Osteocyte (in vitro differentiated cells): ENCODE results near the gene PKP2. TPM values are rescaled to one million over a fixed set of nuclear protein-coding genes. Genes with fewer than 3 reads are reported as not detected.

Experiments used
- DNase-seq: peaks from one replicate; pipeline ENCODE4 v3.0.0; 2021; ENCODE audit warnings: mixed read lengths; ENCODE audit not compliant: unreplicated experiment; ENCODE audit errors: extremely low spot score
- H3K27ac Mint-ChIP-seq: one replicate; pipeline ENCODE4 v1.8.0; 2021; ENCODE audit warnings: mild to moderate bottlenecking, mixed read lengths; ENCODE audit not compliant: unreplicated experiment
- H3K27me3 Mint-ChIP-seq: one replicate; pipeline ENCODE4 v1.8.0; 2021; ENCODE audit warnings: mixed read lengths; ENCODE audit not compliant: unreplicated experiment
- H3K36me3 Mint-ChIP-seq: one replicate; pipeline ENCODE4 v1.8.0; 2021; ENCODE audit warnings: mixed read lengths; ENCODE audit not compliant: unreplicated experiment
- H3K4me1 Mint-ChIP-seq: one replicate; pipeline ENCODE4 v1.8.0; 2021; ENCODE audit warnings: mixed read lengths; ENCODE audit not compliant: unreplicated experiment
- H3K4me3 Mint-ChIP-seq: one replicate; pipeline ENCODE4 v1.8.0; 2021; ENCODE audit warnings: mild to moderate bottlenecking, moderate library complexity, mixed read lengths; ENCODE audit not compliant: unreplicated experiment
- H3K9me3 Mint-ChIP-seq: one replicate; pipeline ENCODE4 v1.8.0; 2021; ENCODE audit warnings: mixed read lengths; ENCODE audit not compliant: unreplicated experiment
- long read RNA-seq: library from polyadenylated mRNA; unstranded; transcript quantifications from one replicate; pipeline ENCODE4 v2.0.0, GENCODE V29; 2021
- total RNA-seq: library from RNA; stranded (reverse); gene quantifications from 2 replicates; pipeline ENCODE4 v1.2.1, GENCODE V29; 2021
- TF ChIP-seq, protein P1 (sequence below): fragments of 200-600 bp; sonication (generic); IDR thresholded peaks from 2 replicates; pipeline ENCODE4 v1.5.0; 2021; ENCODE audit warnings: antibody characterized with exemption, mild to moderate bottlenecking, moderate library complexity

Gene PKP2
- total RNA-seq = 2.1 and 3.0 TPM in 2 replicates
- long read RNA-seq, full-length matches to known transcripts = 1 of 2 reads
- long read RNA-seq, partial matches to known transcripts = 1 of 2 reads
- long read RNA-seq, other reads (novel, unspliced or antisense) = 0 of 2 reads

DNA sequence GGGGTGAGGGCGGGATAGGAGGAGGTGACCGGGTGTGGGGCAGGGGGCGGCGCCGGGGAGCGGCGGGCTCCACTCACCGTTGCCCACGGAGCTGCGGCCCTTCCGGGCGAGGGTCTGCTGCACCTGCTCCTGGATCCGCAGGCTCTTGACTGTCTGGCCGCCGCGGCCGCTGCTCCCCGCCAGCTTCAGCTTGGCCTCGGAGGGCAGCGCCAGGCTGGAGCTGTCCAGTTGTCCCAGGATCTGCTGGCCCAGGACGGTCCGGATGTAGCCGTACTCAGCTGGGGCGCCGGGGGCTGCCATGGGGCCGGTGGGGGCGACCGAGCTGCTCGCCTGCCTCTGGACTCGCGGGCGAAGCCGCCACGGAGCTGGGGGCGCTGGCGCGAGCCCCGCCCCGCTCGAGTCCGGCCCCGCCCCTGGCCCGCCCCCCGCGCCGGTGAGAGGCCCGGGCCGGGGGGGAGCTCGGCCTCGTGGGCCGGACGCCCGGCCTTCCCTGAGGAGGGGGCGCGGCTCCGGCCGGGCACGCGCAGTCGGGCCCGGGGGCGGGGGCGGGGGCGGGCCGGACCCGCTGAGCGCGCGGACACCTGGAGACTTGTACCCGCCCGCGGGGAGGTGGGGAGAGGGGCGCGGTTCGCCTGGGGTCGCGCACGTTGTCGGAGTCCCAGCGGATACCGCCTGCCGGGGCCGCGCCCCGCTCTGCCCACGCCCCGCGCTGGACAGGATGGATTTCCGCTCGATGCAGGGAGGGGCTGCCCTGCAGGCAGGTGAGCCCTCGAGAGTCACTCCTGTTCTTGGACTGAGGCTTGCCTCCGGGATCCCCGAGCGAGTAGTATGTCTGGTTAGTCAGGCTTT, at the start of gene PKP2:
Gene PKP2, minus strand, starts transcription at position 346 of the 849 bp plus-strand sequence. Its CDS starts 46 bp downstream, at position 300.
- Mint-ChIP-seq H3K9me3 (no peaks in the 10 kb centered on the region), H3K4me3 (peak within 1 kb of the TSS; percentile 74), H3K27me3 (peaks cover 15% of the 10 kb centered on the region), H3K27ac (no peak within 1 kb of the TSS), H3K4me1 (peaks cover 31% of the 10 kb centered on the region), H3K36me3 (no peaks in the 10 kb centered on the region)
- peak; percentile 86 for DNase-seq
- TF ChIP-seq, protein P1, sequence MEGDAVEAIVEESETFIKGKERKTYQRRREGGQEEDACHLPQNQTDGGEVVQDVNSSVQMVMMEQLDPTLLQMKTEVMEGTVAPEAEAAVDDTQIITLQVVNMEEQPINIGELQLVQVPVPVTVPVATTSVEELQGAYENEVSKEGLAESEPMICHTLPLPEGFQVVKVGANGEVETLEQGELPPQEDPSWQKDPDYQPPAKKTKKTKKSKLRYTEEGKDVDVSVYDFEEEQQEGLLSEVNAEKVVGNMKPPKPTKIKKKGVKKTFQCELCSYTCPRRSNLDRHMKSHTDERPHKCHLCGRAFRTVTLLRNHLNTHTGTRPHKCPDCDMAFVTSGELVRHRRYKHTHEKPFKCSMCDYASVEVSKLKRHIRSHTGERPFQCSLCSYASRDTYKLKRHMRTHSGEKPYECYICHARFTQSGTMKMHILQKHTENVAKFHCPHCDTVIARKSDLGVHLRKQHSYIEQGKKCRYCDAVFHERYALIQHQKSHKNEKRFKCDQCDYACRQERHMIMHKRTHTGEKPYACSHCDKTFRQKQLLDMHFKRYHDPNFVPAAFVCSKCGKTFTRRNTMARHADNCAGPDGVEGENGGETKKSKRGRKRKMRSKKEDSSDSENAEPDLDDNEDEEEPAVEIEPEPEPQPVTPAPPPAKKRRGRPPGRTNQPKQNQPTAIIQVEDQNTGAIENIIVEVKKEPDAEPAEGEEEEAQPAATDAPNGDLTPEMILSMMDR = no peak

DNA sequence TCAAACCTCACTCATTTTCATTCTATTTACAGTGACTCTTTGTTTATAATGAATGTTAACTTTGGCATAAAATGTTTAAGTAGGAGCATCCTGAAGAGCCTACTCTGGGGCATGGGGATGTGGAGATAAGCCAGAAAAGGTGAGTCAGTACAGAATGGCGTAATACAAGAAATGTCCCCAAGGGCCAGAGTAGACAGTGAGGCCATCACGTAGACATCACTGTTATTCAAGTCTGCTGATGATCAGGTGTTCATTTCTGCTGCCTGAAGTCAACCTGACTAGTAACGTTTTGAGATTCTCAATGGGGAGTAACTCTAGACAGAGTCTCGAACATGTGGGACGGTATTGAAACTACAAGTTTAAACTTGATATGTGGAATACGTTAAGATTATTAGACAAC, 47.6 kb upstream of the PKP2 start:
- no peaks in the 10 kb centered on the region for H3K27me3 Mint-ChIP-seq
- DNase-seq = no peak

DNA sequence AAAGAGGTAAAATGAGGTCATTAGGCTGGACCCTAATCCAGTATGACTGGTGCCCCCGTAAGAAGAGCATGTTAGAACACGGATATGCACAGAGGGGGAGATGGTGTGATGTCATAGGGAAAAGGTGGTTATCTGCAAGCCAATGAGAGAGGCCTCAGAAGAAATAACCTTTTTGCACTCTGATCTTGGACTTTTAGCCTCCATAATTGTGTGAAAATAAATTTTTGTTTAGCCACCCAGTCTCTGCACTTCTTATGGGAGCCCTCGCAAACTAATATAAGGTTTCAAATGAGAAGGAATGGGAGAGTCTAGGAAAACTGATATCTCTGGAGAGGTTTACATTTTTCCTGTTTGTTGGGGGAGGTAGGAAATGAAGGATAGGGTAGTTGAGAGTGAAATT, 43.2 kb upstream of the PKP2 start:
- no peak overlapping the region for H3K4me3 Mint-ChIP-seq
- H3K36me3 Mint-ChIP-seq = no peaks in the 10 kb centered on the region
- no peaks in the 10 kb centered on the region for H3K4me1 Mint-ChIP-seq
- H3K27ac Mint-ChIP-seq = no peak overlapping the region
- peaks cover 19% of the 10 kb centered on the region for H3K27me3 Mint-ChIP-seq
- DNase-seq = no peak
- no peaks in the 10 kb centered on the region for H3K9me3 Mint-ChIP-seq
- TF ChIP-seq, protein P1 = no peak

More for the DNA sequence above, 47.6 kb upstream of the PKP2 start:
- Mint-ChIP-seq H3K4me3 (no peak overlapping the region), H3K4me1 (no peaks in the 10 kb centered on the region), H3K9me3 (no peaks in the 10 kb centered on the region), H3K36me3 (no peaks in the 10 kb centered on the region), H3K27ac (no peak overlapping the region)
- TF ChIP-seq, protein P1 = no peak

DNA sequence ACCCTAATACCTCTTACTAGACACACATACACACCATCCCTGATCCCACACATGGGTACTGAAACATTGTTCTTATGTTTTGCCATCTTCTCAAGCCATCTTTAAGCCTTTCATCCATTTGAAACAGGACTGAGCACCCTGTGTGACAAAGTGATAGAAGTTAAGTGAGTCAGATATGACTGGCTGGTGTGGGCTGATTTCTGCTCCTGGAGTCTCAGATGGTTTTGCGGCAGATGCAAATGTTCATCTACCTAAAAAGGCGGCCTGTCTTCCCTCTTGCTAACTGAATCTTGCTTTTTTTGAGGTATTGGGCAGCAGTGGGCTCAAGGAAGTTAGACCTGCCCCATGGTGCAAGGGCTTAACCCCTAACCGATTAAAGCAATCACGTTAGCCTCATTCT, 30.4 kb upstream of the PKP2 start:
- Mint-ChIP-seq H3K9me3 (peaks cover 5% of the 10 kb centered on the region), H3K36me3 (no peaks in the 10 kb centered on the region), H3K27me3 (peaks cover 4% of the 10 kb centered on the region), H3K27ac (no peak overlapping the region), H3K4me3 (no peak overlapping the region), H3K4me1 (peaks cover 2% of the 10 kb centered on the region)
- no peak for DNase-seq
- TF ChIP-seq, protein P1 = no peak

DNA sequence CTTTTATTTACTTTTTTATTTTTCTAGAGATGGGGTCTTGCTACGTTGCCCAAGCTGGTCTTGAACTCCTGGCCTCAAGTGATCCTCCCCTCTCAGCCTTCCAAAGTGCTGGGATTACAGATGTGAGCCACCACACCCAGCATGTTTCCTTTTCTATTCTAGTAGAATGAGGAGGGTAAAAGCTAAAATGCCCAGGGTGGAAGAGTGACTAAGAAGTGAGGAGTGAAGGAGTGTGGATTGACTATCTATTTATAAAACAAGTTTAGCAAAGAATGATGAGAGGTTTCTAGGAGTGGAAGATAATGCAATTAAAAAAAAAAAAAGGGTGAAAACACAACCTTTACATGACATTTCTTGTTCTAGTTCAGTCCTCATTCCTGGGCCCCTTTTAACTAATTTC, 29.8 kb upstream of the PKP2 start:
- Mint-ChIP-seq H3K36me3 (no peaks in the 10 kb centered on the region), H3K9me3 (peaks cover 5% of the 10 kb centered on the region), H3K27ac (no peak overlapping the region), H3K4me1 (peaks cover 8% of the 10 kb centered on the region), H3K27me3 (peaks cover 4% of the 10 kb centered on the region), H3K4me3 (no peak overlapping the region)
- no peak for DNase-seq
- TF ChIP-seq, protein P1 = no peak
